ENCODE data around the gene RGMA.

RGMA gene

GRCh38 chr15:93052090-93052879, 36.7 kb downstream of the RGMA start:
- Histone ChIP-seq H3K36me3 (ENCODE audit: insufficient read depth, low read length) (no peaks in the 10 kb centered on the region), H3K27me3 (ENCODE audit: control insufficient read depth, insufficient read depth, low read length) (peaks cover 65% of the 10 kb centered on the region), H3K9ac (ENCODE audit: low read depth, low read length) (no peak overlapping the region), H3K4me2 (ENCODE audit: low read length) (no peak overlapping the region), H3K4me1 (ENCODE audit: control insufficient read depth, insufficient read depth, low read length) (no peaks in the 10 kb centered on the region), H3K4me3 (ENCODE audit: low read length) (no peak overlapping the region), H3K9me3 (replicated peaks; ENCODE audit: low read length) (no peaks in the 10 kb centered on the region)

DNA sequence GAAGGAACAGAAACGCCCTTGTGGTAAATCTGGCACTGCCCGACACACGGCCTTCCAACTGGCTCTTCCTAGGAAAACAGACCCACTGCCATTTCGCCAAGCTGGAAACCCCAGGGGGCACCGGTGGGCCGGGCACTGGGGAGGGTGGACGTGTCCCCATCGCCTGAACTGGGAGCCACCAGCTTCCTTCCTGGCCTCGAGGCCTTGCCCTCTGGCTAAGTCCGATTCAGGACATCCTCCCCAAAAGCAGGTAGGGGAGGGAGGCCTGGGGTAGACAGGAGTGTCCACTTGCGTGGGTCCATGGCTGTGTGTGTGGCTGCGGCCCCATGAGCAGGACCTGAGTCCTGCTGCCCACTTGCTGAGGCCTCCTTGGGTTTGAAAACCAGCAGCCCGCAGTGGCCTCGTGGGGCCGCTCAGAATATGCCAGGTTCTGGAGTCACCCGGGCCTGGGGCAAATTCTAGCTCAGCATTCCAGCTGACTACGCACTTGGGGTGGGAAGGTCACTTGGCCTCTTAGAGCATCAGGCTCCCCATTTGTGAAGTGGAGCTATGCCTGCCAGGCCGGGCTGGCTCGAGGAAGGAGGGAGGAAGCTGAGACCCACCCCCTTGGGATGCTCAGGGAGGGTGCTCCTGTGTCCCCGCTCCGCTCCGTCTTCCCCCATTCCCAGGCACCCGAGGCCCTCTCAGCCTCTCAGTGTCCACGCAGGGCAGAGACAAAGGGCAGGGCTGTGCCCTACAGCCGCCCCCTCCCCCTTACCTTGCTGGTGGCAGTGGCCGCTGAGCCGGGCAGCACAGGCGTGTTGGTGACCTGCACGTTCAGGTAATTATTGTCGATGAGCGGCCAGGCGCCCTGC, 37.5 kb downstream of the RGMA start:
- H3K4me3 ChIP-seq (ENCODE audit: low read length): no peak overlapping the region
- no peaks in the 10 kb centered on the region for H3K4me1 ChIP-seq (ENCODE audit: control insufficient read depth, insufficient read depth, low read length)
- no peak overlapping the region for H3K4me2 ChIP-seq (ENCODE audit: low read length)
- no peaks in the 10 kb centered on the region for H3K9me3 ChIP-seq (replicated peaks; ENCODE audit: low read length)
- no peak overlapping the region for H3K9ac ChIP-seq (ENCODE audit: low read depth, low read length)
- H3K27me3 ChIP-seq (ENCODE audit: control insufficient read depth, insufficient read depth, low read length): peaks cover 56% of the 10 kb centered on the region
- no peaks in the 10 kb centered on the region for H3K36me3 ChIP-seq (ENCODE audit: insufficient read depth, low read length)

- Histone ChIP-seq H3K9me3 (replicated peaks; ENCODE audit: low read length) (no peaks in the 10 kb centered on the region), H3K4me1 (ENCODE audit: control insufficient read depth, insufficient read depth, low read length) (no peaks in the 10 kb centered on the region), H3K9ac (ENCODE audit: low read depth, low read length) (no peak overlapping the region), H3K4me2 (ENCODE audit: low read length) (no peak overlapping the region), H3K4me3 (ENCODE audit: low read length) (no peak overlapping the region), H3K27me3 (ENCODE audit: control insufficient read depth, insufficient read depth, low read length) (peaks cover 48% of the 10 kb centered on the region), H3K36me3 (ENCODE audit: insufficient read depth, low read length) (no peaks in the 10 kb centered on the region)
Observed at GRCh38 chr15:93050648-93051047, 38.4 kb downstream of the RGMA start.

DNA sequence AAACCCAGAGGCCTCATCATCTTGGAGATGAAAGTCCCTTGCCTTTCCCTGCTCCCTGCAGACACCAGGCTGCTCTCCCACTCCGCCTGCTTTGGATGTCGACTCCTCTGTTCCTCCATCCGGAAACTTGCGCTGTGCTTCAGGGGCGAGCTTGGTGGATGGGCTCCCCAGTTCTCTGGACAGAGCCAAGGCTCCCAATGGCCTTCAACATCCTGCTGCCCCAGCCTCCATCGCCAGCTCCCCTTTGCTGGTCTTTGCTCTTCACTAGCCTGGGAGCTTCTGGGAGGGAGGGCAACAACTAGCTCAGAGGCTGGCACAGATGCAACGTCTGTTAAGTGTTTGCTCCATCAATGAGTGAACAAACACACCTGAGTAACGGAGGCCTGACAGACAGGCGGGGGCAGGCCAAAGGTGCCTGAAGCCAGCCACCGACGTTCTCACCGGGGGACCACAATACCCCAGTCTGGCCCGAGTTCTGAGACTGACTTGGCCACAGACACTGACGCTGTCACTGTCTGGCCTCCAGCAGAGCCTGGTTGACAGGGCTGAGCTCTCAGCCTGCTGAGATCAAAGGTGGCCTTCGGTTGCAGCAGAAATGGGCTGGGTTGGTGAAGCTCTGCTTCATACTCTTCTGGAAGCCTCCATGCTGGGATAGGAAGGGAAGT, 39.0 kb downstream of the RGMA start:
- no peak overlapping the region for H3K9ac ChIP-seq (ENCODE audit: low read depth, low read length)
- H3K9me3 ChIP-seq (replicated peaks; ENCODE audit: low read length): no peaks in the 10 kb centered on the region
- H3K4me1 ChIP-seq (ENCODE audit: control insufficient read depth, insufficient read depth, low read length): no peaks in the 10 kb centered on the region
- no peak overlapping the region for H3K4me2 ChIP-seq (ENCODE audit: low read length)
- H3K4me3 ChIP-seq (ENCODE audit: low read length): no peak overlapping the region
- H3K27me3 ChIP-seq (ENCODE audit: control insufficient read depth, insufficient read depth, low read length): peaks cover 42% of the 10 kb centered on the region
- no peaks in the 10 kb centered on the region for H3K36me3 ChIP-seq (ENCODE audit: insufficient read depth, low read length)

DNA sequence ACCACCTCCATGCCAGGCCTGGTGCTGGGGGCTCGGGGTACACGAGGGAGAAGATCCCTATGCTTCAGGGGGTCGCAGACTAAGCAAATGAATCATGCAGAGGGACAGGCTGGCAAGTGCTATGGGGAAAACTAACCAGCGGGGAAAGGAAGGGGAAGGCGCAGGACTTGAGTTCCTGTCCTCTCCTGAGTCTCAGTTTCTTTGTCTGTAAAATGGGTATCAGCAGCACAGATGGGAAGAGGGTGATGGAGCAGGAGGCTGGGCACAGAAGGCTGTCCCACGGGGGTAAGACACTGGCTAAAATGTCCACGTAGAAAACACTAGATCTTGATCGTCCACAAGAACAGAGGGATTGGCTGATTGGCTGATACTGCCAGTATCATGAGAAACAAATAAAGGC, 39.8 kb downstream of the RGMA start:
- H3K9me3 ChIP-seq (replicated peaks; ENCODE audit: low read length): no peaks in the 10 kb centered on the region
- no peaks in the 10 kb centered on the region for H3K4me1 ChIP-seq (ENCODE audit: control insufficient read depth, insufficient read depth, low read length)
- no peaks in the 10 kb centered on the region for H3K36me3 ChIP-seq (ENCODE audit: insufficient read depth, low read length)
- H3K27me3 ChIP-seq (ENCODE audit: control insufficient read depth, insufficient read depth, low read length): peaks cover 37% of the 10 kb centered on the region
- no peak overlapping the region for H3K4me2 ChIP-seq (ENCODE audit: low read length)
- H3K9ac ChIP-seq (ENCODE audit: low read depth, low read length): no peak overlapping the region
- H3K4me3 ChIP-seq (ENCODE audit: low read length): no peak overlapping the region

DNA sequence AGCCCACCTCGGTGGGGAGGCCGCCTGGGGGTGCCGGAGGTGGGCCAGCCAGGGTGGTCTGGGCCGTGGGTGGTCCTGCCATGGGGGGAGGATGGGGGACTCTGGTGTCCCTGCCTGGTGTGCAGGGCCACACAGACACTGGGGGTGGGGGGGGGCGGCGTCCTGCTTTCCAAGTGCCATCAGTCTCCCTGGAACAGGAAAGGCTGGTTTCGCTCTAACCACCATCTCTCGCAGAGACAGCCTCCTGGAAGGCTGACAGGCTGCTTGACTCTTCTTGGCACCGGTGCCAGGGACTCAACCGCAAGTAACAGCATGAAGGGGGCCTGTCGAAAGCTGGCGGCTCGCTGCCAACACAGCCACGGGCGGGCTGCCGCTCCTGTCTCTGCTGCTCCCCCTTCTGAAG, 40.3 kb downstream of the RGMA start:
- H3K4me3 ChIP-seq (ENCODE audit: low read length): no peak overlapping the region
- H3K36me3 ChIP-seq (ENCODE audit: insufficient read depth, low read length): no peaks in the 10 kb centered on the region
- H3K27me3 ChIP-seq (ENCODE audit: control insufficient read depth, insufficient read depth, low read length): peaks cover 37% of the 10 kb centered on the region
- H3K4me1 ChIP-seq (ENCODE audit: control insufficient read depth, insufficient read depth, low read length): no peaks in the 10 kb centered on the region
- H3K9ac ChIP-seq (ENCODE audit: low read depth, low read length): no peak overlapping the region
- no peak overlapping the region for H3K4me2 ChIP-seq (ENCODE audit: low read length)
- no peaks in the 10 kb centered on the region for H3K9me3 ChIP-seq (replicated peaks; ENCODE audit: low read length)

- no peaks in the 10 kb centered on the region for H3K4me1 ChIP-seq (ENCODE audit: control insufficient read depth, insufficient read depth, low read length)
- H3K9ac ChIP-seq (ENCODE audit: low read depth, low read length): no peak overlapping the region
- H3K9me3 ChIP-seq (replicated peaks; ENCODE audit: low read length): no peaks in the 10 kb centered on the region
- H3K36me3 ChIP-seq (ENCODE audit: insufficient read depth, low read length): no peaks in the 10 kb centered on the region
- H3K4me3 ChIP-seq (ENCODE audit: low read length): no peak overlapping the region
- peaks cover 34% of the 10 kb centered on the region for H3K27me3 ChIP-seq (ENCODE audit: control insufficient read depth, insufficient read depth, low read length)
- no peak overlapping the region for H3K4me2 ChIP-seq (ENCODE audit: low read length)
Observed at GRCh38 chr15:93048426-93048721, 40.6 kb downstream of the RGMA start.

GRCh38 chr15:93047621-93048425, 41.2 kb downstream of the RGMA start:
- no peaks in the 10 kb centered on the region for H3K36me3 ChIP-seq (ENCODE audit: insufficient read depth, low read length)
- peaks cover 32% of the 10 kb centered on the region for H3K27me3 ChIP-seq (ENCODE audit: control insufficient read depth, insufficient read depth, low read length)
- H3K9ac ChIP-seq (ENCODE audit: low read depth, low read length): no peak overlapping the region
- H3K9me3 ChIP-seq (replicated peaks; ENCODE audit: low read length): no peaks in the 10 kb centered on the region
- no peaks in the 10 kb centered on the region for H3K4me1 ChIP-seq (ENCODE audit: control insufficient read depth, insufficient read depth, low read length)
- H3K4me2 ChIP-seq (ENCODE audit: low read length): no peak overlapping the region
- H3K4me3 ChIP-seq (ENCODE audit: low read length): no peak overlapping the region

DNA sequence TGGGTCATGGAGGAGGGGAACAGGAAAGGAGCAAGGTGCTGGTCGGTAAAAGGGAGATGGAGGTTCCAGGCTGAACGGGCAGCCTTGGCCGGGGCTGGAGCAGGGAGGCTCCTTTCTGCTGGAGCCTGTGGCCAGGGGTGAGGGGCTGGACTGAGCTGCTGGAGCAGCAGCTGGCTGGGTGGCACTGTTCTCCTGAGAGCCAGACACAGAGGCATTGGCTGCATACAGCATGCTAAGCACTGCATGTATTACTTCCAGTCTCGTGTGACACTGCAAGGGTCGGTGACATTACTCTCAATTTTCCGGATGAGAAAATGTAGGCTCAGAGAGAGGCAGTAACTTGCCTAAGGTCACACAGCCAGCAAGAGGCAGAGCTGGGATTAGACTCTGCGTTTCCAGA, 42.3 kb downstream of the RGMA start:
- Histone ChIP-seq H3K9me3 (replicated peaks; ENCODE audit: low read length) (no peaks in the 10 kb centered on the region), H3K4me1 (ENCODE audit: control insufficient read depth, insufficient read depth, low read length) (no peaks in the 10 kb centered on the region), H3K9ac (ENCODE audit: low read depth, low read length) (no peak overlapping the region), H3K36me3 (ENCODE audit: insufficient read depth, low read length) (no peaks in the 10 kb centered on the region), H3K4me2 (ENCODE audit: low read length) (no peak overlapping the region), H3K27me3 (ENCODE audit: control insufficient read depth, insufficient read depth, low read length) (peaks cover 34% of the 10 kb centered on the region), H3K4me3 (ENCODE audit: low read length) (no peak overlapping the region)

DNA sequence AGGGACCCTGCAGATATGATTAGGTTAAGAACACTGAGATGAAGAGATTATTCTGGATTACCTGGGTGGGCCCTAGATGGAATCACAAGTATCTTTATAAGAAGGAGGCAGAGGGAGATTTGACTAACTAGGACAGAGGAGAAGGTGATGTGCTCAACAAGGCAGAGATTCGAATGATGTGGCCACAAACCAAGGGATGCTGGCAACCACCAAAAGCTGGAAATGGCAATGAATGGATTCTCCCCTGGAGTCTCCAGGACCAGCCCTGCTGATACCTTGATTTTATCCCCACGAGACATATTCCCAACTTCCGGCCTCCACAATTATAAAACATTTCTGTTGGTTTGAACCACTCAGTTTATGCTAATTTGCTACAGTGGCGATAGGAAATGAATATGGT, 42.9 kb downstream of the RGMA start:
- Histone ChIP-seq H3K36me3 (ENCODE audit: insufficient read depth, low read length) (no peaks in the 10 kb centered on the region), H3K9ac (ENCODE audit: low read depth, low read length) (no peak overlapping the region), H3K4me1 (ENCODE audit: control insufficient read depth, insufficient read depth, low read length) (no peaks in the 10 kb centered on the region)

DNA sequence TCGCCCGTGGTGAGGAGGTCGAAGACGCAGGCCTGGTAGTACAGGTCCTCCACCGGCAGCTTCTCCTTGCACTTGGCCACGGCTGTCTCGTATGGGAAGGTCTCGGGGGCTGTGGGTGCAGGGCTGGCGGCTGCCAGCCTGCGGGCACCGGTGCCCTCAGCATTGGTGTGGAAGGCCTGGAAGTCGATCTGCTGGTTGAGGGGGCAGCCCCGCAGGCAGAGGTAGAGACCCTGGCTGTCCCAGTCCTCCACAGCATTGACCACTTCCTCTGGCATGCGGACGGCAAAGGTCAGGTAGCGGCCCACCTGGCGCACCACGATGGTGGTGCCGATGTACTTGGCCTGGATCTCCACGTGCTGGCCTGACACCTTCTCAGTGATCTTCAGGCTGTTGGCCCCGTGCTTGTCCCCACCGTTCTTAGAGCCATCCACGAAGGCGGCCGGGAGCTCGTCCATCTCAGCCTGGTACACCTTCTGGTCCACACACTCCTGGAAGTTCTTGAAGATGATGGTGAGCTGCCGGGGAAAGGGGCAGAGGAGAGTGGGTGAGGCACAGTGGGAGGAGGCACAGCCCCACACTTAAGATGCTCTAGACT, 43.7 kb downstream of the RGMA start:
- no peak overlapping the region for H3K4me2 ChIP-seq (ENCODE audit: low read length)
- H3K4me3 ChIP-seq (ENCODE audit: low read length): no peak overlapping the region
- H3K27me3 ChIP-seq (ENCODE audit: control insufficient read depth, insufficient read depth, low read length): peaks cover 40% of the 10 kb centered on the region
- no peak overlapping the region for H3K9ac ChIP-seq (ENCODE audit: low read depth, low read length)
- no peaks in the 10 kb centered on the region for H3K9me3 ChIP-seq (replicated peaks; ENCODE audit: low read length)
- no peaks in the 10 kb centered on the region for H3K4me1 ChIP-seq (ENCODE audit: control insufficient read depth, insufficient read depth, low read length)
- H3K36me3 ChIP-seq (ENCODE audit: insufficient read depth, low read length): no peaks in the 10 kb centered on the region

More for the DNA sequence above, 42.9 kb downstream of the RGMA start:
- no peak overlapping the region for H3K4me3 ChIP-seq (ENCODE audit: low read length)
- H3K4me2 ChIP-seq (ENCODE audit: low read length): no peak overlapping the region
- peaks cover 39% of the 10 kb centered on the region for H3K27me3 ChIP-seq (ENCODE audit: control insufficient read depth, insufficient read depth, low read length)
- no peaks in the 10 kb centered on the region for H3K9me3 ChIP-seq (replicated peaks; ENCODE audit: low read length)

Measured in skeletal muscle satellite cell (primary cell).